Raji (cell line): ENCODE data around the gene AK8.

ENCODE experiments used
- POLR2A ChIP-seq: IDR thresholded peaks from 2 replicates; pipeline ENCODE4 v1.6.1; 2011; ENCODE audit warnings: low read depth, low read length, control low read depth; ENCODE audit not compliant: insufficient read depth

The AK8 gene

DNA sequence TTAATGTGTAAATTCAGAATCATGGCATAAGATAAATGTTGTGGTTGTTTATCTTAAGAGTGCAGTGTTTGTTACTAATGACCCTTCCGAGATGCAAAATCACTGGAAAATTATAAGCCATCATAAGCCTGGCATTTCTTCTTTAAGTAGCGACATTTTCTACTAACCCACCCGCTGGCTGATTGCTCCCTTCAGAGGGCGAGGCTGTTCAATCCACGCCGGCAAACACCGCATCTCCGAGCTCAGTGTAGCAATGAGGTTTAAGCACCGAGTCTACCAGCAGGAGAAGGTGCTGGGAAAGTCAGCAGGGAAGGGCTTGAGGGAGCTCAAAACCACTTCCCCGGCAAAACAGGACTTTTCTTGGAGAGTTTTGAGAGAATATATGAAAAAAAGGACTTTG, 52.7 kb downstream of the AK8 start:
- TF ChIP-seq POLR2A: no peak

DNA sequence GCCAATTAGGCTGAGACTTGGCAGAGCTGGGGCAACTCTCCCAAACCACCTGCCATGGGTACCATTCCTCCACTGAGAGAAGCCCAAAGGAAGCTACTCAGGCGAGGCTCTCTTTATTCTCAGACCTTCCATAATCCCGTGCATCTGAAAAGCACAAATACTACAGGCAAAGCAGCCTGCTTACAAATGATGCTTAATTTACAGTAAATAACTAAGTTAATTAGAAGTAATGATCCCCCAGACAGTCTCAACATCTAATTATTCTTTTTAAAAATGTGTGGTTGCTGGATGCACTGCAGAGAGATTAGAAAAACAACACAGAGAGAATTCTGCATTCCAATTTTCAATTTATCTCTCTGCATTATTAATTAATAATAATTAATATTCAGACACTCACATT, 53.1 kb downstream of the AK8 start:
- no peak for TF ChIP-seq POLR2A

DNA sequence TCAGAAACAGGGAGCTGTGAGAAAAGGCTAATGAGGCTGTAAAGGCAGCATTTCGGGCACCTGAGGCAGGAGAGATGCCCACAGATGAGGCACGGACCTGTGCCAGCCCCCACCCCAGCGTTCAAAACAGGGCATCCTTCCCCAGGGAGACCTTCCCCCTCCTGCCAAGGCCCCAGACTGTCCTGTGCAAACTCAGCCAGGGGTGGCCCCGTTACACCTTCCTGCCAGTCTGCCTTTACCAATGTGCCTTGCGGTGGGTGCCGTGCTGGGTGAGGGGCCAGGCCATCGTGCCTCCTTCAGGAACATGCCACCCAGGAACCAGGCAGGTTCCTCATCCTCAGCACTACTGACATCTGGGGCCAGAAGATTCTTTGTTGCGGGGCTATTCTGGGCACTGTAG, 53.9 kb downstream of the AK8 start:
- no peak for TF ChIP-seq POLR2A

DNA sequence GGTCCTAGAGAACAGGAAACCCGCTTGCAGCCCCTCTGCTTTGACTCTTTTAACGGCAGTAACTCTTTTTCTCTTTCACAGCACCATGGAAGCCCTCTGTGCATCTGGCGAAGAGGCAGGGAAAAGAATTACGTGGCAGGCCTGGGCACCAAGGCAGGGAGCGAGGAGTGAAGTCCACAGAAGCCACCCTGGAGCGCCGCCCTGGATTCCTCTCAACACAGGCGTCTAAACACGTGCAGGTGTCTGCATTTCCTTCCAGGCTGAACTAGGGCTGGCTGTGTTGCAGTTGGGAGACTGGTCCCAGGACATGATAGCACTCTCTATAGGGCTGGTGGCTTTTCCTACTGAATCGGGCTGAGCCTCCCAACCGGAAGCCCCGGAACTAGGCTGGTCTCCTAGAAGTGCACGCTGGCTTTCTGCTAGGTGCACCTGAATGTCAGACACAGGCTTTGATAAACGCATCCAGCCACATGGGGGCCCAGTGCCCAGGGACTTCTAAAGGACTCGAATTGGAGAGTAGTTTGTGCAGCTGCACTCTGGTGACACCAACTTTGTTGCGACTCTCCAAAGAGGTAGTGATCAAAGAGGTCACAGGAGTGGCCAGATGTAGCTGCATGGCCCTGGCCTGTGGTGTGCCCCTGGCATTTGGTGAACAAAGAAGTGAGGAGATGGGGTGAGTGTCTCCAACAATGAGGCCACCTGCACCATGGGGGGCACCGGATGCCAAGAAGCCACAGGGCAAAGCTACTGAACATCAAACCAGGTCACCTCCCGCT, 54.5 kb downstream of the AK8 start:
- TF ChIP-seq POLR2A: no peak

DNA sequence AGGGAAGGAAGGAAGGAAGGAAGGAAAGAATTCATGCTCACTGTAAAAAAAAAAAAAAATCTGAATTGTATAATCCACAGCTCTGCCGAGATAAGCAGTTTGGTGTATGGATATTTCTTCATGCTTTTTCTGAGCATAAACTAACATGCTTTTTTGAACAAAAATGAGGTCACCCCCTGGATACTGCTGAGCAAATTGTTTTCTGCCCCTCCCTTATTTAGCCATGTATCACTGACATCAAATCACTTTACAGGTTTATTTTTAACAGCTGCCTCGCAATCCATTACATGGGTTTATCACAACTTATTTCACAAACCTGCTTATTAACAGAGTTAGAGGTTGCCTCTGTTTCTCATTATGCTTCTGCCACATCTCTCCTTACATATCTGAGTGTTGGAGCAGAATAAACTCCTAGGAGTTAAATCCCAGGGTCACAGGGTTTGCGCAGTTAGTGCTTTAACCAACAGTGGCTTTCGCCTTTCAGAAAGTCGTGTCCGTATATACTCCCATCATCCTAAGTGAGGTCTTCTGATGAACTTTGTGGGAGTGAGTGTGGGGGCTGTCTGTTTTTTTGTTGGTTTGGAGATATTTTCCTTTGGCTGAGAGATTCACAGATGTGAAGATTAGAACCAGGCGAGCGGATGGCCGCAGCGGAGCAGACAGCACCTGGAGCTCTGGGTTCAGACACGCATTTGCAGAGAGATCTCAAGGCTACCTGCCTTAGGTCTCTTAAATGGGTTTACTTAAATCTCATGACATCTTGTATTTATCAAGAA, 57.7 kb downstream of the AK8 start:
- no peak for TF ChIP-seq POLR2A

DNA sequence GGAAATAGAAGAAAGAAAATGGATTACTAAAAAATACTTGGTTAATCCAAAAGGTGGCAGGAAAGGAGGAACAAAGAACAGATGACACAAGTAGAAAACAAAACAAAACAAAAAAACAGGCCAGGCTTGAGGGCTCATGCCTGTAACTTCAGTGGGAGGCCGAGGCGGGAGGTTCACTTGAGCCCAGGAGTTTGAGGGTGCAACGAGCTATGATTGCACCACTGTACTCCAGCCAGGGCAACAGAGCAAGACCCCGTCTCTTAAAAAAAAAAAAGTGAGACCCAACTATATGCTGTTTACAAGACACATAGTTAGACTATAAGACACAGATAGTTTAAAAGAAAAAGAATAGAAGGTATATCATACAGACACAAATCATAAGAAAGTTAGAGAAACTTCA, 59.5 kb downstream of the AK8 start:
- TF ChIP-seq POLR2A: no peak

DNA sequence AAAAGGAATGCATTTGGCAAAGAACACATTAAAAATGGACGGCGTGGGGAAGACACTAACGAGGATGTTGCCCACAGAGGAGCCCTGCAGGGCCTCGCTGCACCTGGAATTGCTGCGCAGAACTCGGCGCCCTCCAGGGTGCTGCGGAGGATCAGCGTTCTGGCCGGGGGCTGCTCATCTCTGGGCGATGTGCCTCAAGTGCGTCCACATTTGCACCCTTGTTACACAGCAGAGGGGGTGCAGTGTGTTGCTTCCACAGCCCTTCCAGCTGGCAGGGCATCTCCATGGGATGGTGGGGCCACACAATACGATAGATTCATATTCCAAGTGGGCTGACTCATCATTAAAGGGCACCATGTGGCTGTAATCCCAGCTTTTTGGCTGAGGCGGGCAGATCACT, 63.1 kb downstream of the AK8 start:
- no peak for TF ChIP-seq POLR2A

DNA sequence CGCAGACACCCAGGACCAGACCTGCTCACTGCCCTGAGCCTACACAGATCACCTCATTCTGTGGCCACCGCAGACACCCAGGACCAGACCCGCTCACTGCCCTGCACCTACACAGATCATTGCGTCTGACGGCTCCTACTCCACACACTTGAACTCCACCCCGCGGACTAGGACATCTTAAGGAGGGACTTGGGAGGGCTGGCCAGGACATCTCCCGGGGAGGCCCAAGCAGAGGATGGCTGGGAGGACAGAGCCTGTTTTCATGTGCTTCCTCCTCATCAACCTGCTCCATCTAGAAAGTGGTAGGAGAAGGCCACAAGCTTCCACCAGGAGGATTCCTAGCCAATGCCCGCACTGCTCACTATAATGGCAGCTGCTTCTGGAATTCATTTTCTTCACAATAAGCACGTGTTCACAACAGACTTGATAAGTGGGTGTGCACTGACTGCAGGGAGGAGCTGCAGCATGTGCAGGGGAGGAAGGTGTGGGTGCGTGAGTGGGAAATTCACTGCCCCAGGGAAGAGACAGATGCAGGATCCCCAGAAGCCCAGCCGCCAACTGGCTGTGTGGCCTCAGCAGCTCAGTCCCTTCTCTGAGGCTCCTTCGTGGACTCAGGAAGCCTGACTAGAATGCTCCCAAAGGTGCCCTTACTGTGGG, 64.8 kb downstream of the AK8 start:
- no peak for TF ChIP-seq POLR2A

DNA sequence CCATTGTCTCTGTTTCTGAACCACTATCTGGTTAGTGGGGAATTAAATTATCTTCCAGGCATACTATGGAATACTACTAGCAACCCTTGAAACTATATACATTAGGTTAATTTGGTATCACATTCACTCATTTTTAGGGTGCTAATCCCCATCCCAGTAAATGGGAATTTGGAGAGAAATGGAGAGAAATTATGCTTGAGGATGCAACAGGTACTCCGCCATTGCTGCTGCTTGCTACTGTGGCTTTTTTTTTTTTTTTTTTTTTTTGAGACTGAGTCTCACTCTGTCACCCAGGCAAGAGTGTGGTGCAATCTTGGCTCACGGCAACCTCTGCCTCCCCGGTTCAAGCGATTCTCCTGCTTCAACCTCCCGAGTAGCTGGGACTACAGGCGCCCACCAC, 66.1 kb downstream of the AK8 start:
- TF ChIP-seq POLR2A: no peak

DNA sequence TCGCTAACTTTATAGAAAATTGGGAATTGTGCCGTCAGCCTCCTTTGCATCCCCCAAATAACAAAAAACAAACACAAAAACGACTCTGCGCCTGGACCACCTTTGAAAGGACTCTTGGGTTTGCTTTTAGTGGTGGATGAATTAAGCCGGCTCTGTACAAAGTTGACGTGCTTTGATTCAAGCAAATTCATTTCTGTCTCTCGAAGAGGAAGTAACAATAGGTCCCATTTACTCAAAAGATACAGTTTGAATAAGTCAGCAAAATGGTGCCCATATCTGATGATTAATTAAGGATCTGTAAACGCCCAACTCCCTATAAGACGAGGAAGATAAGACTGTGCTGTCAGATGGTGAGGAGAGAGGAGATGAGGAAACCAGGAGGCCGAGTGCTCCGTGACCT, 67.8 kb downstream of the AK8 start:
- TF ChIP-seq POLR2A: no peak

DNA sequence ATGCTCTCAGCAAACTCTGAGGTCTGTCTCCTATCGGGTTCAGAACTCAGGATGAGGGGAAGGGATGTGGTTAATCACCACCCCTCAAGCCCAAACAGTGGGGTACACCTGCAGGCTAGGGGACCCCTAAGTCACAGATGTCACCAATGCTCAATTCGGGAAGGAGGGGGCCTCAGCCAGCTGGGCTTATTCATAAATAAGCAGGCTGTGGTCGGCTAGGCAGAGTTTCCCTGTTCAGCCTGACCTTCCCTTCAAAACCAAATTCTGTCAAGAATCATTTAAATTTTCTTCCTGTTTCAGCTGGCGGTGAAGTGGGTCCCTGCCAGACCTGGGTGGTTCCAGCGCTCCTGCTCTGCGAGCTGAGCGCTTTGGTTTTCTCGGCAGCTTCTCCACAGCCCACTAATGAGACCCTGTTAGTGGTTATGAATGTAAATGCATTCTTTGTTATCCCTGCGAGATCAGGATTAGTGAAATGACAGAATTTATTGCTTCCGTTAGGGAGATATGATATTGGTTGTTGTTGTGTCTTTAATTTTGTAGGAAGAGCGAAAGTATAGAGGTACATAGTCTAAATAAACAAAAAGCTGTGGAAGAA, 68.3 kb downstream of the AK8 start:
- no peak for TF ChIP-seq POLR2A

DNA sequence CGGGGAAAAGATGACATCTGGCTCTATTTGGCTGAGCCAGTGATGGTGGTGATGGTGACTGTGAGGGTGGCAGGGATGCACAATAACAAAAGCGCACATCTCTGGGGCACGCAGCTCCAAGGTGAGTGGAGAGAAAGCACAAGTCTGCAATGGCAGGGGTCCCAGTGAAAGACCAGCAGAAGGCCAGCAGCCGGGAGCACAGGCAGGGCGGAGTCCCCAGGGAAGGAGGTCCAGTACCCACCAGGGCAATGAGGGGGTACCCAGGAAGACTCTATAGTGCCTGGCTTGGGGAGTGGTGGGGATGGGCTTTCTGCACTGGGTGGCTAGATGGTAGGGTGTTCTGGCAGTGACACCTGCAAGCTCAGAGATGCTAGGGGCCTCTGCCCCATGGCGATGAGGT, 69.4 kb downstream of the AK8 start:
- no peak for TF ChIP-seq POLR2A

DNA sequence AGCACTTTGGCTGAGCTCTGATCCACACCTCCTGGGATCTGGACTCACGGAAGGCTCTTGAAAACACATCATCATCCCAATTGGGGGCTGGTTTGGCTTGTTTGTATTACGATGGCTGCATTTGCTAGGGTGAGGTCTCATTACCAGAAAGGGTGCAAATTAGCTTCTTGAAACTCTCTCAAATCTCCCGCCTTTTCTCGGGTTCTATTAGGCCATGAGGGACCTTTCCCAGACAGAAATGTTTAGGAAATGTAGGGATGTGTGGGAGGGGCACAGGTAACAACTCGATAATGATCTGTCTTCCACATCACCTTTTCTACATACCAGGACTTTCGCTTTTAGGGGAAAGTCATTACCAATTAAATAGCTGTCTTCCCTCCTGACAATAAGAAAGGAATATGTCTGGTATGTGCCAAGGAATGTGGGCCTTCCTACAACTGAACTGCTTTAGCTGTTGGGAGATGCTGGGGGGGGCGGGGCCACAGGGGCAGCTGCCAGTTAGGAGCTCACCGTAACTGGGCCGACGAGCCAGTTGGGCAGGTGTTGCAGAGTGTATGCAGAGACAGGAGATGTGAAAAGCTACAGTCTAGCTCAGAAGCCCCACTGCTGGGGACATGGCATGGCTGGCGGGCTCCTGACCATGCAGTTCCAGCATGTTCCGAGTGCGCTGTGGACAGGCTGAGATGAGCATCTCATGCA, 71.2 kb downstream of the AK8 start:
- no peak for TF ChIP-seq POLR2A

DNA sequence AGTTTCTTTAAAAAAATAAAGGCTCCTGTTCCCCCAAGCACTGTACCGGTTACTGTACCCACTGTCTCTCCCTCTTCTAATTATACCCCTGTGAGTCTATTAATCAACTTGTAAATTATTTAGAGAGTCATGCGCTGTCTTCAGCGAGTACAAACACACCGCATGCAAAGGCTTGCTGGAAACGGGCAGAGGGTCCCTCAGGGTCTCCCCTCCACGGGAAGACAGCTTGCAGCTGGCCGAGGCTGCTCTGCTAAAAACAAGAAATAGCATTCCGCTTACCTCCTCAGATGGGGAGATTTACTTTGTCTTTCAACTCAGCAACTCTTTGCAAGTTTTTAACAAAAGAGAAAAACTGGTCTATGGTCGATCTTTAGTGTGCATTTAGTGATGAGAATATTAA, 71.8 kb downstream of the AK8 start:
- TF ChIP-seq POLR2A: no peak
